Thymus (tissue), 11 donors: ENCODE results near the gene CTNND2. TPM values are rescaled to one million over a fixed set of nuclear protein-coding genes. Genes with fewer than 3 reads are reported as not detected.

Experiments used
- DNase-seq, 9 donors: peaks; one replicate each; pipeline ENCODE4 v3.0.0-alpha.2; 2013; ENCODE audit warnings: low spot score in 9 of 9, low read depth in 6 of 9, missing footprints in 1 of 9
- H3K27ac ChIP-seq, 2 donors: one replicate each; pipeline ENCODE4 v1.5.1; 2013; ENCODE audit warnings: control low read depth in 1 of 2, low read depth in 1 of 2, low read length in 1 of 2, mild to moderate bottlenecking in 1 of 2, moderate library complexity in 1 of 2
- H3K27me3 ChIP-seq, 2 donors: one replicate each; pipeline ENCODE4 v1.5.1; 2013; ENCODE audit warnings: low read length in 1 of 2; ENCODE audit not compliant: control insufficient read depth in 2 of 2, insufficient read depth in 1 of 2
- H3K36me3 ChIP-seq, 2 donors: one replicate each; pipeline ENCODE4 v1.5.1; 2013; ENCODE audit warnings: low read length in 1 of 2, mild to moderate bottlenecking in 1 of 2, moderate library complexity in 1 of 2; ENCODE audit not compliant: control insufficient read depth in 2 of 2, insufficient read depth in 2 of 2
- H3K4me1 ChIP-seq, 2 donors: one replicate each; pipeline ENCODE4 v1.5.1; 2013; ENCODE audit warnings: low read length in 2 of 2; ENCODE audit not compliant: control insufficient read depth in 2 of 2, insufficient read depth in 2 of 2
- H3K4me3 ChIP-seq, 2 donors: one replicate each; pipeline ENCODE4 v1.5.1; 2013; ENCODE audit warnings: low read length in 2 of 2, control low read depth in 1 of 2, mild to moderate bottlenecking in 1 of 2
- H3K9me3 ChIP-seq, 2 donors: one replicate each; pipeline ENCODE4 v1.5.1; 2013; ENCODE audit warnings: low read length in 1 of 2, mild to moderate bottlenecking in 1 of 2; ENCODE audit not compliant: control insufficient read depth in 2 of 2, insufficient read depth in 1 of 2
- WGBS: extraction: QIAGEN DNeasy Blood & Tissue Kit; methylation state at CpG from one replicate; pipeline ENCODE4 v1.1.7; 2013; 5-methylcytosine and 5-hydroxymethylcytosine counted together
- polyA plus RNA-seq: library from polyadenylated mRNA; stranded (reverse); fragments of 200-250 nt; gene quantifications from one replicate; pipeline ENCODE4 v1.2.3, GENCODE V29; 2013
- total RNA-seq: library from RNA; stranded (reverse); fragments of 120-200 nt; gene quantifications from one replicate; pipeline ENCODE4 v1.2.4, GENCODE V29; 2013
- donor health status: healthy.

CTNND2 gene
- total and polyA plus RNA-seq, 2 donors = 0.41 to 0.42 TPM

DNA sequence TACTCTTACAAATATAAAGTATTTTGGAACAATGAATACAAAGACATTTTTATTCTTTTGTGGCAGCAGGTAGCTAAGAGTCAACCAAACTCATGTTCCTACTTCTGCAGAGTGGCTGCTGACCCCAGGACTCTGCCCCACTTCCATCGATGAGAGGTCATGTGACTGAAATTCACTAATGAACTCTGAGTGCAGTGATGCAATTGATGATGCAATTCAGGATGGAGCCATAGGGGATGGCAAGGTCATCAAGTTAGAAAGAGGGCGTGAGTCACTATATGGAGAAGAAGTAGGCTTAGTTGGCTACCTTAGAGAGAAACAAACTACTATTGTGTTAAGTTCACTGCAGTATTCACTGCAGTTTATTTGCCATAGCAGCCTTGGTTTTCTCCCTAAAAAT is 340.4 kb downstream of the CTNND2 start:
- DNase-seq = no peak
- no peaks in the 10 kb centered on the region for H3K27me3 ChIP-seq
- 98% methylated on average over 2 of the region's 2 CpGs for WGBS
- H3K27ac ChIP-seq = no peak overlapping the region
- no peaks in the 10 kb centered on the region for H3K9me3 ChIP-seq
- H3K4me1 ChIP-seq = no peaks in the 10 kb centered on the region
- H3K36me3 ChIP-seq = no peaks in the 10 kb centered on the region
- no peak overlapping the region for H3K4me3 ChIP-seq

DNA sequence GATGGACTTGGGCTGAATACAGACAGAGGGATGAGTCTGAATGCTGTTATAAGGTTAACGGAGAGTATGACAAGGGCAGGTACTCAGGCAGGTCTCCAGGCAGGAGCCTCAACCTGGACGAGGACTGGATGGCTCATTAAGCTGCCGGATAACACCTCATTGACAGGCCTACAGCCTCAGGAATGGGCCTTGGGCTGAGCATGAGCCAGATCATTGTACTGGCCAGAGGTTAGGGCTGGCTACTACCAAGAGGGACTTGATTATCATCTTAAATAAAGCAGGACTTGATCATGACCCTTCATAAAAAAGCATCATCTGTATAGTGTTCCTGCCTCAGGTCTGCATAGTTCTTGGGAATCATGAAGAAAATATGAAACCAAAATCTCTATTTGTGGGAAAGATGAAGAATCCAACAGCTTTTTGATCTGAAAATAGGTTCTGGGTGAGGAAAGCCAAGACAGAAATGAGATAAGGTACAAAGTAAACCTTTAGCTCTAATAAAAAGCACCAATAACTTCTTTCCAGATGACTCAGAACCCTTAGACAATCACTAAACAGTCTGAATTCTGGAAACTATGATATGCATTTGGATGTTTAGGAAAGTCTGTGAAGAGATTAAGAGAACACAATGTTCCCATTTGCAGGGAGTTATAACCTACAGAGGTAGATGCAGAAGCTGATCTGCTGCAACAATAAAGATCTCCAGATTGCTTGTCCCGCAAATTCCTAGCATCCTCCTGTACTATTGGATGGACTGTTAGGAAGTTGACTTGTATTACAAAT is 343.1 kb downstream of the CTNND2 start:
- DNase-seq = no peak
- Histone ChIP-seq H3K36me3 (no peaks in the 10 kb centered on the region), H3K27me3 (no peaks in the 10 kb centered on the region), H3K9me3 (no peaks in the 10 kb centered on the region), H3K4me1 (no peaks in the 10 kb centered on the region), H3K4me3 (no peak overlapping the region), H3K27ac (no peak overlapping the region)
- 82% methylated on average over 4 of the region's 4 CpGs for WGBS

GRCh38 chr5:11557063-11557462 is 347.2 kb downstream of the CTNND2 start:
- H3K36me3 ChIP-seq = no peaks in the 10 kb centered on the region
- H3K4me1 ChIP-seq = no peaks in the 10 kb centered on the region
- no peak for DNase-seq
- WGBS = 87% methylated on average over 3 of the region's 3 CpGs
- no peak overlapping the region for H3K27ac ChIP-seq
- no peaks in the 10 kb centered on the region for H3K27me3 ChIP-seq
- no peaks in the 10 kb centered on the region for H3K9me3 ChIP-seq
- H3K4me3 ChIP-seq = no peak overlapping the region

DNA sequence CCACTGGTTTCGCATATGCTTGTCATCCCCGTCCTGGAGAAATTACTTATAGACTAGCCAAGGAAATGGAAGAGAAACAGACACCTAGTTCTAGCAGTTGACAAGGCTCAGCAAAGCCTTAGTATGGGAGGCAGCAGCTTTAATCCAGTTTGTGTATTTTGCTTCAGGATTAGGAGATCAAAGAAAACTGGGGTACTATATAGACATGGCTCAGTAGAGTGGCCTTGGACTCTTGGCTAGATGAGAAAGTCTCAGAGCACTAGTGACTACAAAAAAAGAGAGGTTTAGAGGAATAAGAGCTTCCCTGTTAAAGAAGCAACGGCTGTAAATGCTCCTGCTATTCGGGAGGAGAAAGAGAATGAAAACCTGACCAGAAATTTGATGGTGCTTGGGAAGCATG is 349.1 kb downstream of the CTNND2 start:
- no peaks in the 10 kb centered on the region for H3K27me3 ChIP-seq
- DNase-seq = no peak
- 94% methylated on average over 4 of the region's 4 CpGs for WGBS

GRCh38 chr5:11547730-11548129 is 356.5 kb downstream of the CTNND2 start:
- Histone ChIP-seq H3K27ac (no peak overlapping the region), H3K4me1 (no peaks in the 10 kb centered on the region), H3K27me3 (no peaks in the 10 kb centered on the region), H3K4me3 (no peak overlapping the region), H3K36me3 (no peaks in the 10 kb centered on the region), H3K9me3 (no peaks in the 10 kb centered on the region)
- WGBS = 82% methylated on average over 5 of the region's 5 CpGs
- DNase-seq = no peak

More for the DNA sequence above, 349.1 kb downstream of the CTNND2 start:
- Histone ChIP-seq H3K27ac (no peak overlapping the region), H3K36me3 (no peaks in the 10 kb centered on the region), H3K9me3 (no peaks in the 10 kb centered on the region), H3K4me3 (no peak overlapping the region), H3K4me1 (no peaks in the 10 kb centered on the region)

- DNase-seq = no peak
Observed at GRCh38 chr5:11547140-11547539, 357.1 kb downstream of the CTNND2 start.

DNA sequence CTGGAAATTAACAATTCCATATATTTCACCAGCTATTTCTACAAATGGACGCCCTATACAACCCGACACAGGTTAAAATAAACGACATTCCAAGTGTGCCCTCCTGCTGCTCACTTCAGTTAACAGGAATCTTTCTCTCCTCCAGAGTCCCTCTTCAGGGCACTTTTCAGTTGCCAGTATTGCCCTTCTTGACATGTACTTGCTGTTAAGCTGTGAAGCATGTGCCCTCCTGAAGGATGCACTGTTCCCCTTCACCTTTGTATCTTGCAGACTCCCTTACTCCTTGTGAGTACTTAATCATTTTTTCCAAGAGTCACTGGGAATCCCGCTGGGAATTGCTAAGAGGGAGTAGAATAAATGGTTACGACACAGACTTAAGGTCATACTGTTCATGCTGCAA is 364.1 kb downstream of the CTNND2 start:
- DNase-seq = no peak
- WGBS = 98% methylated on average over 5 of the region's 5 CpGs
- Histone ChIP-seq H3K4me1 (no peaks in the 10 kb centered on the region), H3K36me3 (no peaks in the 10 kb centered on the region), H3K27ac (no peak overlapping the region), H3K9me3 (no peaks in the 10 kb centered on the region), H3K4me3 (no peak overlapping the region), H3K27me3 (no peaks in the 10 kb centered on the region)

More at GRCh38 chr5:11547140-11547539, 357.1 kb downstream of the CTNND2 start:
- H3K36me3 ChIP-seq = no peaks in the 10 kb centered on the region
- H3K9me3 ChIP-seq = no peaks in the 10 kb centered on the region
- H3K27ac ChIP-seq = no peak overlapping the region
- no peak overlapping the region for H3K4me3 ChIP-seq
- 98% methylated on average over 5 of the region's 5 CpGs for WGBS
- no peaks in the 10 kb centered on the region for H3K4me1 ChIP-seq
- H3K27me3 ChIP-seq = no peaks in the 10 kb centered on the region

DNA sequence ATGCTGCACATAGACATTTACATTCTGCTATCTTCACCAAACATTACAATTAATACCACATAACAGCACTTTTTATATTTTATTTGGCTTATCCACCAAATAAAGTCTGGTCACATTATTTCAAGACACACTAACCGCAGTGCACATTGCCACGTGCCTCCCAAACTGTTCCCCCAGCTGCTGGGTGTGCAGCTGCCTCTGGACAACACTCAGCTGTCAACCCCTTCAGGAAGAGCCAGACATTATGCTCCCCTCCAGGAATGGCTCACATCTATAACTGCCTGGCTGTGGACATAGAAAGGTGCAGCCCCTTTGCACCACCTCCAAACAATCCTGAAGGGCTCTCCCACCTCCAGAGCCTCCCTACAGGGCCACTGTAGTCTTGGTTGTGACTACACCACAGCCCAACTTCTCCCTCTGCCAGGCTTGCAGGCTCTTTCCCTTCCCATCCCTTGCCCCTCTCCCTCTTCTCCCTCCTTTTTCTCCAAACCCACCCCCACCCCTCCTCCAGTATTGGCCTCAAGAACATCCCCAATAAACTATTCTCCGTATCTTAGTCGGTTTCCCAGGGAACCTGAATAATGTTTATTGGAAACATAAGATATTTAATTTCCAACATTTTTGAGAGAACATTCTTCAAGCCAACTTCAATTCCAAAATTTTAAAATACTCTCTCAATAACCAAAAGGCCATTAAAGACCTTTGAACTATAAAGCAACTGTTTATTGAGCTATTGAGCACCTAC is 372.3 kb downstream of the CTNND2 start:
- H3K4me3 ChIP-seq = no peak overlapping the region
- WGBS = 93% methylated on average over 4 of the region's 4 CpGs
- H3K36me3 ChIP-seq = no peaks in the 10 kb centered on the region
- no peaks in the 10 kb centered on the region for H3K27me3 ChIP-seq
- H3K9me3 ChIP-seq = no peaks in the 10 kb centered on the region
- no peaks in the 10 kb centered on the region for H3K4me1 ChIP-seq
- DNase-seq = no peak
- no peak overlapping the region for H3K27ac ChIP-seq

- H3K36me3 ChIP-seq = no peaks in the 10 kb centered on the region
- no peak overlapping the region for H3K27ac ChIP-seq
- 89% methylated on average over 7 of the region's 7 CpGs for WGBS
- no peaks in the 10 kb centered on the region for H3K9me3 ChIP-seq
- no peak for DNase-seq
- H3K27me3 ChIP-seq = no peaks in the 10 kb centered on the region
- peaks cover 0 to 4% of the 10 kb centered on the region in 2 donors for H3K4me1 ChIP-seq
- H3K4me3 ChIP-seq = no peak overlapping the region
Observed at GRCh38 chr5:11528720-11529119, 375.5 kb downstream of the CTNND2 start.
